HUES6 (cell line): ENCODE data around the gene VMP1.
"Not testable (repeated sequence)": the region's sequence is repeated elsewhere in the genome, so short reads cannot be mapped to it uniquely, and the experiment has no call there.

ENCODE experiments used
- H3K27ac ChIP-seq: 2 replicates; pipeline ENCODE4 v1.7.0; 2013; ENCODE audit warnings: low read depth, mild to moderate bottlenecking, low read length, inconsistent platforms
- H3K27me3 ChIP-seq: 2 replicates; pipeline ENCODE4 v1.6.1; 2013; ENCODE audit warnings: low read length; ENCODE audit not compliant: control insufficient read depth, insufficient read depth
- H3K36me3 ChIP-seq: 2 replicates; pipeline ENCODE4 v1.6.1; 2013; ENCODE audit warnings: low read length; ENCODE audit not compliant: control insufficient read depth, insufficient read depth
- H3K4me1 ChIP-seq: 2 replicates; pipeline ENCODE4 v1.6.1; 2013; ENCODE audit warnings: low read length; ENCODE audit not compliant: control insufficient read depth, insufficient read depth
- H3K4me3 ChIP-seq: 2 replicates; pipeline ENCODE4 v1.5.1; 2013; ENCODE audit warnings: low read depth, low read length
- H3K9ac ChIP-seq: one replicate; pipeline ENCODE4 v1.6.1; 2013; ENCODE audit warnings: mild to moderate bottlenecking, low read length
- H3K9me3 ChIP-seq: 2 replicates; pipeline ENCODE4 v1.6.1; 2013; ENCODE audit warnings: low read depth, low read length; ENCODE audit not compliant: control insufficient read depth, insufficient read depth

VMP1 gene

GRCh38 chr17:59851439-59852375 lies 144.3 kb downstream of the VMP1 start:
- Histone ChIP-seq H3K36me3 (no peaks in the 10 kb centered on the region), H3K9me3 (no peaks in the 10 kb centered on the region), H3K9ac (no peak overlapping the region), H3K4me3 (no peak overlapping the region), H3K27me3 (no peaks in the 10 kb centered on the region), H3K4me1 (peaks cover 19% of the 10 kb centered on the region), H3K27ac (no peak overlapping the region)

- not testable (repeated sequence) for H3K9ac ChIP-seq, H3K9me3 ChIP-seq, H3K27me3 ChIP-seq, H3K27ac ChIP-seq, H3K4me3 ChIP-seq, H3K36me3 ChIP-seq
- H3K4me1 ChIP-seq: peaks cover 20% of the 10 kb centered on the region
Observed at GRCh38 chr17:59852847-59853167, 145.4 kb downstream of the VMP1 start.

- Histone ChIP-seq H3K27me3 (no peaks in the 10 kb centered on the region), H3K36me3 (no peaks in the 10 kb centered on the region), H3K9ac (no peak overlapping the region), H3K4me1 (peaks cover 20% of the 10 kb centered on the region), H3K9me3 (no peaks in the 10 kb centered on the region), H3K27ac (no peak overlapping the region), H3K4me3 (no peak overlapping the region)
Observed at GRCh38 chr17:59853168-59853918, 145.9 kb downstream of the VMP1 start.

- not testable (repeated sequence) for H3K27ac ChIP-seq, H3K9ac ChIP-seq, H3K4me3 ChIP-seq, H3K9me3 ChIP-seq, H3K36me3 ChIP-seq, H3K27me3 ChIP-seq
- peaks cover 20% of the 10 kb centered on the region for H3K4me1 ChIP-seq
Observed at GRCh38 chr17:59853919-59854729, 146.7 kb downstream of the VMP1 start.

- Histone ChIP-seq H3K4me1 (peaks cover 14% of the 10 kb centered on the region), H3K27ac (no peak overlapping the region), H3K27me3 (no peaks in the 10 kb centered on the region), H3K9me3 (no peaks in the 10 kb centered on the region), H3K36me3 (peaks cover 14% of the 10 kb centered on the region), H3K9ac (no peak overlapping the region), H3K4me3 (no peak overlapping the region)
Observed at GRCh38 chr17:59856859-59857794, 149.7 kb downstream of the VMP1 start.

GRCh38 chr17:59858167-59858816 lies 150.8 kb downstream of the VMP1 start:
- H3K27me3 ChIP-seq: no peaks in the 10 kb centered on the region
- peaks cover 8% of the 10 kb centered on the region for H3K4me1 ChIP-seq
- H3K4me3 ChIP-seq: no peak overlapping the region
- no peaks in the 10 kb centered on the region for H3K9me3 ChIP-seq
- no peak overlapping the region for H3K9ac ChIP-seq
- H3K27ac ChIP-seq: no peak overlapping the region
- peaks cover 21% of the 10 kb centered on the region for H3K36me3 ChIP-seq

- no peak overlapping the region for H3K9ac ChIP-seq
Observed at GRCh38 chr17:59858932-59859331, 151.5 kb downstream of the VMP1 start.

DNA sequence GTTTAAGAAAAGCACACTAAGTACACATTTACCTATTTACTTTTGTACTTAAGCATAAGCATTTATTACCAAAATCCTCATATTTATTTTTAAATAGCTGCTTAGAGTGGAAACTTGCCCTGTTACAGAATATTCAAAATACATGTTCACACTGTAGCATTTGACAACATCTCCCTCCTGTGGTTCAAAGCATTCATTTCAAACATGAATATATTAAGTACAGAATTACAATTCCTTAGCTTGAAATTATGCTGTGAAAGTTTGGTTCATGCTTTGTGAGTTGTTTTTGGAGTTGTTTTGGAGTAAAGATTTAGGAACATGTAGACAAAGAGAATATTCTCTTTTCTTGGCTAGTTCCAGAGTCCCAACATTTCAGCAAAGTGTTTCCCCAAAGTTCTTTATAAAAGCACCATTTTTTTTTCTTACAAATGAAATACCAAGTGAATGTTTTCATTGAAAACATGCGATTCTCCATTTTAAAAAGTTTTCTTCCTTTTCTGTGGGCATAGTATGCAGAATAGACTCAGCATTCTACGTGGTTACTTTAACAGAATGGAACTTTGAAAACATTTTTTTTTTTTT lies 152.1 kb downstream of the VMP1 start:
- no peaks in the 10 kb centered on the region for H3K9me3 ChIP-seq
- no peak overlapping the region for H3K27ac ChIP-seq
- no peak overlapping the region for H3K4me3 ChIP-seq
- H3K36me3 ChIP-seq: peaks cover 24% of the 10 kb centered on the region
- H3K27me3 ChIP-seq: no peaks in the 10 kb centered on the region
- no peak overlapping the region for H3K9ac ChIP-seq
- H3K4me1 ChIP-seq: peaks cover 4% of the 10 kb centered on the region; the same call in 1 of the 2 replicates

More at GRCh38 chr17:59858932-59859331, 151.5 kb downstream of the VMP1 start:
- Histone ChIP-seq H3K36me3 (peaks cover 21% of the 10 kb centered on the region), H3K4me1 (peaks cover 4% of the 10 kb centered on the region; the same call in 1 of the 2 replicates), H3K4me3 (no peak overlapping the region), H3K27ac (no peak overlapping the region), H3K9me3 (no peaks in the 10 kb centered on the region), H3K27me3 (no peaks in the 10 kb centered on the region)

GRCh38 chr17:59863616-59864015 lies 156.2 kb downstream of the VMP1 start:
- Histone ChIP-seq H3K9me3 (no peaks in the 10 kb centered on the region), H3K4me1 (peaks cover 4% of the 10 kb centered on the region; the same call in 1 of the 2 replicates), H3K27ac (no peak overlapping the region), H3K36me3 (peaks cover 34% of the 10 kb centered on the region), H3K9ac (no peak overlapping the region), H3K4me3 (no peak overlapping the region), H3K27me3 (no peaks in the 10 kb centered on the region)
